GM12875 (cell line): Measurements from ENCODE around the gene ITLN1.

Source experiments
- H3K4me3 ChIP-seq: one replicate; pipeline ENCODE4 v1.5.1; 2011; ENCODE audit warnings: low read depth, low read length, control low read depth
- CTCF ChIP-seq: IDR thresholded peaks from 2 replicates; pipeline ENCODE4 v1.5.1; 2011; ENCODE audit warnings: low read depth, mild to moderate bottlenecking, control low read depth, inconsistent platforms, low read length, moderate library complexity, borderline replicate concordance; ENCODE audit not compliant: insufficient read depth

The ITLN1 gene

GRCh38 chr1:160862203-160863060 lies 22.5 kb downstream of the ITLN1 start, which contains the start of gene CD244:
Gene CD244, minus strand, starts transcription at chr1:160862887. Its CDS starts 210 bp downstream, at chr1:160862677.
- no peak for TF ChIP-seq CTCF
- no peak within 1 kb of the TSS for H3K4me3 ChIP-seq

GRCh38 chr1:160860840-160861505 lies 24.0 kb downstream of the ITLN1 start:
- H3K4me3 ChIP-seq = no peak overlapping the region
- no peak for TF ChIP-seq CTCF

GRCh38 chr1:160859166-160859565 lies 25.8 kb downstream of the ITLN1 start:
- TF ChIP-seq CTCF = no peak

GRCh38 chr1:160858507-160858906 lies 26.5 kb downstream of the ITLN1 start:
- TF ChIP-seq CTCF = no peak
- no peak overlapping the region for H3K4me3 ChIP-seq

More at GRCh38 chr1:160859166-160859565, 25.8 kb downstream of the ITLN1 start:
- no peak overlapping the region for H3K4me3 ChIP-seq

GRCh38 chr1:160858097-160858496 lies 26.9 kb downstream of the ITLN1 start:
- TF ChIP-seq CTCF = no peak
- no peak overlapping the region for H3K4me3 ChIP-seq

GRCh38 chr1:160855181-160855981 lies 29.6 kb downstream of the ITLN1 start:
- no peak overlapping the region for H3K4me3 ChIP-seq
- no peak for TF ChIP-seq CTCF
